IPS DF 6.9 (cell line): ENCODE measurements around the gene POU2F3.

ENCODE experiments used
- DNase-seq: peaks from one replicate; pipeline ENCODE4 v3.0.0-alpha.2; 2013; ENCODE audit warnings: low read depth, low spot score
- H3K27ac ChIP-seq: one replicate; pipeline ENCODE4 v1.5.1; 2013; ENCODE audit warnings: low read length, control low read depth
- H3K27me3 ChIP-seq: 2 replicates; pipeline ENCODE4 v1.6.1; 2013; ENCODE audit warnings: mild to moderate bottlenecking, low read length; ENCODE audit not compliant: control insufficient read depth, insufficient read depth
- H3K36me3 ChIP-seq: 2 replicates; pipeline ENCODE4 v1.6.1; 2013; ENCODE audit warnings: low read length; ENCODE audit not compliant: control insufficient read depth, insufficient read depth
- H3K4me1 ChIP-seq: 2 replicates; pipeline ENCODE4 v1.6.1; 2013; ENCODE audit warnings: low read length; ENCODE audit not compliant: control insufficient read depth, insufficient read depth
- H3K4me3 ChIP-seq: 2 replicates; pipeline ENCODE4 v1.5.1; 2013; ENCODE audit warnings: mild to moderate bottlenecking, low read length
- H3K9me3 ChIP-seq: 2 replicates; pipeline ENCODE4 v1.6.1; 2013; ENCODE audit warnings: low read length, inconsistent platforms; ENCODE audit not compliant: control insufficient read depth, insufficient read depth
- WGBS: extraction: QIAGEN DNeasy Blood & Tissue Kit; methylation state at CpG from one replicate; pipeline ENCODE4 v1.1.7; 2013; ENCODE audit warnings: mixed read lengths, missing lambda C conversion rate; ENCODE audit not compliant: insufficient read length, insufficient coverage; 5-methylcytosine and 5-hydroxymethylcytosine counted together

The POU2F3 gene

DNA sequence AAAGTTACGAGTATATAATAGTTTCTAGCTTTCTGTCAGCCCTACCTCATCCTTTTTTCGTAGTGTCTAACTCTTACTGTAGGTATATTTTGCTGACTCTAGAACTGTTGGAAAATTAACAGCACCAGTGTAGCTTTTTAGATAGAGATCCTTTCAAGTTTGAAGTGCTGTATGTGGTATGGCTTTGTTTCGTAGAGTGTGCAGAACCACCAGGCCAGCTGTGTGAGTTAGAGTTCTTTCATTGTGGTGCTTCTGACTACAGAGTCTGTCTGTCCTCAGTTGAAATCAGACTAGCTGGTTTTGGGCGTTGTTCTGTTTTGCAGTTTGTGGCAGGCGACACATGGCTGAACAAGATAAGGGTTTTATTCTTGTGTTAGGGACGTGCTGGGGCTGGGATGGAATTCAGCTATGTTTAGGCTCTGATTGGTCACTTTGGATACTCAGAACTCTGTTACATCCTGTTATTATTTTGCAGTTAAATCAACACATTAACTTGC lies 99.5 kb downstream of the POU2F3 start:
- Histone ChIP-seq H3K4me3 (no peak overlapping the region), H3K27me3 (no peaks in the 10 kb centered on the region), H3K27ac (no peak overlapping the region), H3K4me1 (peaks cover 2% of the 10 kb centered on the region; the same call in 1 of the 2 replicates), H3K36me3 (no peaks in the 10 kb centered on the region), H3K9me3 (no peaks in the 10 kb centered on the region)
- no peak for DNase-seq
- WGBS: no CpG with 5 or more reads among the region's 6 CpGs

DNA sequence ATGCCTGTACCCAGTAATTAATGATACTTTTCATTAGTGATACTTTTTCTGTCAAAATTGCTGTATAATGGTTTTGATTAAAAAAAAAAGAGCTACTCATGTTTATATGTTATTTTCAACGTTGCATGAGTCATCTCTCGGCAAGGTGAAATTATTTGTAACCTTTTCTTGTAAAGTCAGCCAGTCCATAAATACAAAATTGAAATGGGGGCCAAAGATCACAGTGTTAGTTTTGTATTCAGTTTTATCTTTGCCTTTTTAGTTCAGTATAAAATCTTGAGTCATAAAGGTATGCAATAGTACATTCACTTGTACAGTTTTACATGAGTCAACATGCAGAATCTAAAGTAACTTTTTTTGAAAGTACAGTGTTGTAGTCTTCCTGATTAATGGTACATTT lies 100.6 kb downstream of the POU2F3 start:
- Histone ChIP-seq H3K27me3 (no peaks in the 10 kb centered on the region), H3K27ac (no peak overlapping the region), H3K9me3 (no peaks in the 10 kb centered on the region), H3K36me3 (no peaks in the 10 kb centered on the region), H3K4me1 (peaks cover 2% of the 10 kb centered on the region; the same call in 1 of the 2 replicates), H3K4me3 (no peak overlapping the region)
- no peak for DNase-seq
- WGBS: no CpG with 5 or more reads among the region's 2 CpGs

DNA sequence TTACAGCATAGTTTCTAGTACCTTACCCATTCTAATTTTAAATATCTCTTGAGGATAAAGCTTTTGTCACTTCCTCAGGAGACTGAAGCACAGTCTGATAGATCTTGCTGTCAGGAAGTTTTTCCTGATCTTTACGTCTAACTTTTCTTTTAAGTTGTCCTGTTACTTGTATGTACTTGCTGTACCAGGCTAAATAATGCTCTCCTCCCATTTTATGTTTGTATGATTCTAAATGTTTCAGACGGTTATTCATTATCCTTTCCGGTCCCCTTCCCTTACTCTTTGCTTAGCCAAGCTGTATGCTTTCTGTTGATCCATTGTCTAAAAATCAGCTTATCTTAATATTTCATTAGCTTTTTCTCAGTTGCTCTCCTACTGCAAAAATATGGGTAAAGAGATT lies 102.3 kb downstream of the POU2F3 start:
- DNase-seq: no peak
- Histone ChIP-seq H3K4me1 (peaks cover 2% of the 10 kb centered on the region; the same call in 1 of the 2 replicates), H3K27me3 (no peaks in the 10 kb centered on the region), H3K27ac (no peak overlapping the region), H3K4me3 (no peak overlapping the region), H3K36me3 (no peaks in the 10 kb centered on the region), H3K9me3 (no peaks in the 10 kb centered on the region)
- WGBS: no CpG with 5 or more reads among the region's 3 CpGs

DNA sequence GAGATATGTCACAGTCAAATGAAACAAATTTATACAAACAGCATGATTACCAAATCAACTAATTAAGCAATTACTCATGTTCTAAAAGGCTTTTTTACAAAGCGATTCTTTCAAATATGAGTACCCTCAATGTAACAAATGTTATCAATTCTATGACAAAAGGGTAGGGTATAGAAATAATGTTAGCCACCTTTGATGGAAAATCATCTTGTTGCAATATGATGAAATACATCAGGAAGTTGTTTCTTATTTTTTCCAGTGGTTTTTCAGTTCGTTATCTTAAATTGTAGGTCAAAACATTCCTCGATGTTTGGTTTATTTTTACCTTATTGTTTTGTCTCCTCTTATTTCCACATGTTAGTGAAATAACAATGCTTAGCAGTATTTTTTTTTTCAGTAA lies 102.7 kb downstream of the POU2F3 start:
- no peaks in the 10 kb centered on the region for H3K36me3 ChIP-seq
- H3K27me3 ChIP-seq: no peaks in the 10 kb centered on the region
- whole genome bisulfite sequencing: no CpG with 5 or more reads among the region's 3 CpGs
- no peak overlapping the region for H3K27ac ChIP-seq
- H3K9me3 ChIP-seq: no peaks in the 10 kb centered on the region
- H3K4me1 ChIP-seq: peaks cover 2% of the 10 kb centered on the region; the same call in 1 of the 2 replicates
- H3K4me3 ChIP-seq: no peak overlapping the region
- DNase-seq: no peak

- peaks cover 2% of the 10 kb centered on the region; the same call in 1 of the 2 replicates for H3K4me1 ChIP-seq
Observed at GRCh38 chr11:120343429-120343828, 103.5 kb downstream of the POU2F3 start.

DNA sequence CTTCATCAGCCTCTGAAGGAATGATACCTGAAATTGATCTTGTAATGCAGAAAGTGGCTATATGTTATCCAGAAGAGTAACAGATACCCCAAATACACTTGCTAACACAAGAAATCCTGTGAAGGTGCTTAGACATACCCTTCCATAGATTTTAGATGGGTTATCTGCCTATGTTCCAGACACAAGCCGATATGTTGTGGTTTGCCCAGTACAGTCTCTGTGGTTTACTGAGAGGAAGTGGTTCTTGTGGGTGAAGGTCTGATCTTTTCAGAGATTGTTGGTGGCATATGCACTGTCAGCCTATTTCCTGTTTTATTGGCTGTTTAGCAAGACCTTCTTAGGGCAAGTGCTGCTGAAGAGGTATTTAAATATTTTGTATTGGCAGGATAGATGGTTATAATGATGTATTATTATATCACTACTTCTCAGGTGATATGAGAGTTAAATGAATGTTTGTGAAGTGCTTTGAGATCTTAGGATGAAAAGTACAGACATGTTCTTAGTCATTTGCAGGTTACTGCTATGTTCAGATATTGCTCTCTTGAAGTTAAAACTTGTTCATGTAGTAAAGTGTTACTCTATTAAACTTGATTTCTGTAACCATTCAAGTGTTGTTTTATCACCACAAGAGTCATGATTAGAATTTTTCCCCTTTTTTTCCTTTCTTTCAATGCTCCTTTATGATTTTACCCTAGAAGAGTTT lies 104.5 kb downstream of the POU2F3 start:
- no peaks in the 10 kb centered on the region for H3K9me3 ChIP-seq
- no peak for DNase-seq
- peaks cover 1% of the 10 kb centered on the region; the same call in 1 of the 2 replicates for H3K4me1 ChIP-seq
- no peak overlapping the region for H3K27ac ChIP-seq
- no CpG with 5 or more reads among the region's 1 CpG for WGBS
- no peaks in the 10 kb centered on the region for H3K36me3 ChIP-seq
- H3K4me3 ChIP-seq: no peak overlapping the region
- H3K27me3 ChIP-seq: no peaks in the 10 kb centered on the region

More at GRCh38 chr11:120343429-120343828, 103.5 kb downstream of the POU2F3 start:
- Histone ChIP-seq H3K4me3 (no peak overlapping the region), H3K27me3 (no peaks in the 10 kb centered on the region), H3K27ac (no peak overlapping the region), H3K36me3 (no peaks in the 10 kb centered on the region), H3K9me3 (no peaks in the 10 kb centered on the region)
- no CpG with 5 or more reads among the region's 2 CpGs for WGBS
- DNase-seq: no peak

DNA sequence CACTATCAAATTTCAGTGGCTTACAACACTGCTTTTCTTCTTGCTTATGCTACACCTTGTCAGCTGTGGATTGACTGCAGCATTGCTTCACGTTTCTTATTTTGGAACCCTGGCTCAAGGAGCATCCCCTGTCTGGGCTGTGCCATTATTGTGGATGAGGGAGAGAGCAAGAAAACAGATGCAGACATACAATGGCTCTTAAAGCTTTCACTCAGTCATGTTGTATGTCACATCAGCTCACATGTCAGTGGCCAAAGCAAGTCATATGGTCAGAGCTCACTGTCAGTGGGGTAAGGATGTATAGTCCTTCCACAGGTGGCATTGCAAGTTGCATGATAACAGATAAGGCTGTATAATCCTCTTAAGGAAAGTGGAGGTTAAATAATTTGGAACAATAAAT lies 106.3 kb downstream of the POU2F3 start:
- H3K4me3 ChIP-seq: no peak overlapping the region
- no peaks in the 10 kb centered on the region for H3K9me3 ChIP-seq
- H3K27me3 ChIP-seq: no peaks in the 10 kb centered on the region
- no CpG with 5 or more reads among the region's 1 CpG for WGBS
- DNase-seq: no peak
- no peaks in the 10 kb centered on the region for H3K36me3 ChIP-seq
- H3K27ac ChIP-seq: no peak overlapping the region
- no peaks in the 10 kb centered on the region for H3K4me1 ChIP-seq

DNA sequence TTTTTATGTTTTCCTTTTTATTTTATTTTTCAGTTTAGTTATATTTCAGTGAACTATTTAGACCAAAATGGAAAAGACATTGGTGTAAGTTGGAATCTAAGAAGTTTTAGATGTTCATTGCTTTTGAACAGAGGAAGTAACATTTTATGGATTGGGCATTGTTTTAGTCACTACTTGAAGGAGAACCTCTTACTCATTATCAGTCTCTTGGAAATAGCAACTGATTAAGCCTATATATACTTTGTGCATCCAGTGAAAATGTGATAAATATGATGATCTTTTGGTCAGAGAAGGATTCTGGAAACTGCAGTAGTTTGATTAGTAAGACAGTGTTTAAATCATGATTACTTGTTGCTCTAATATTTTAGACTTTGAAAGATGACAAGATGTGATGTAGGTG lies 110.7 kb downstream of the POU2F3 start:
- H3K36me3 ChIP-seq: no peaks in the 10 kb centered on the region
- H3K4me3 ChIP-seq: no peak overlapping the region
- H3K4me1 ChIP-seq: no peaks in the 10 kb centered on the region
- H3K27ac ChIP-seq: no peak overlapping the region
- H3K9me3 ChIP-seq: no peaks in the 10 kb centered on the region
- DNase-seq: no peak
- H3K27me3 ChIP-seq: no peaks in the 10 kb centered on the region

DNA sequence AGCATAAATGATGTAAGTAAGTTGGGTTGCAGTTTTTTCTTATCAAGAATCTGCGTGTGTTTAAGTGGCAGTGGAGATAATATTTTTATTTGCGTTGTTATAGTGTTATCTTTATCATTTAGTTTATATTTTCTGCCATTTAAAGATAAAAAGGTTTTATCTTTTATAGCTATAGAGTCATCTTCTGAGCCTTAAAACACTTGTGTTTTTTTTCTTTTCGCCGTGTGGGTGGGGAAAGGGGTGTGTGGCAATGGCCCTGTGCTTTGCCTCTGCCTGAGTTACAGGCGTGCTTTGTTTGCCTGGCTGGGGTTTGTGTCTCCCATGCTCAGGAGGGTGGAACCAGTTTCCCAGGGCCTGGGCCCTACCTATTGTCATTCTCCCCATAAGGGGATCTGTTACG lies 112.5 kb downstream of the POU2F3 start:
- no peak overlapping the region for H3K4me3 ChIP-seq
- WGBS: 100% methylated on average over 2 of the region's 6 CpGs
- no peak for DNase-seq
- no peaks in the 10 kb centered on the region for H3K27me3 ChIP-seq
- H3K4me1 ChIP-seq: no peaks in the 10 kb centered on the region
- H3K27ac ChIP-seq: no peak overlapping the region
- no peaks in the 10 kb centered on the region for H3K9me3 ChIP-seq
- no peaks in the 10 kb centered on the region for H3K36me3 ChIP-seq

DNA sequence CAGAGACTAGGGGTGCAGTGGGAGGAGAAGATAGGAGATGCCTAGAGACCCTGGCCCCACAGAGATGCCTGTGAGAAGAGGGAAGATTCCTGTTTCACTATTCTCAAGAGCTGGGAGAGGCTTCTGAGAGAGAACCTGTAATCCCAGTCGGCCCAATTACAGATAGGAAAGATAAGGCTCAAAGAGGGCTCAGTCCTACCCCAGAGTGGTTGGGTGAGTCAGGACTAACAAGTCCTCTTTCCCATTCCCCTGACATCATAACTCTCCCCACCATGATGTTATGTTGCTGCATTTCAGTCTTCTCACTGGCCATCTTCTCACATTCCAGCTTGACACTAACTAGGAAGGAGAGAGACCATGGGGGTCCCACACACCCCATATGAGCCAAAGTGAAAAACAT lies 114.1 kb downstream of the POU2F3 start:
- H3K27ac ChIP-seq: no peak overlapping the region
- H3K4me1 ChIP-seq: no peaks in the 10 kb centered on the region
- DNase-seq: no peak
- H3K36me3 ChIP-seq: no peaks in the 10 kb centered on the region
- no peak overlapping the region for H3K4me3 ChIP-seq
- H3K9me3 ChIP-seq: no peaks in the 10 kb centered on the region
- H3K27me3 ChIP-seq: no peaks in the 10 kb centered on the region
- WGBS: no CpG with 5 or more reads among the region's 1 CpG

GRCh38 chr11:120354779-120355178 lies 114.8 kb downstream of the POU2F3 start:
- WGBS: no CpG with 5 or more reads among the region's 6 CpGs
- no peaks in the 10 kb centered on the region for H3K4me1 ChIP-seq

More at GRCh38 chr11:120354779-120355178, 114.8 kb downstream of the POU2F3 start:
- H3K36me3 ChIP-seq: no peaks in the 10 kb centered on the region
- H3K4me3 ChIP-seq: no peak overlapping the region
- no peaks in the 10 kb centered on the region for H3K9me3 ChIP-seq
- H3K27ac ChIP-seq: no peak overlapping the region
- H3K27me3 ChIP-seq: no peaks in the 10 kb centered on the region
- no peak for DNase-seq
